Measurements from ENCODE around the gene LPCAT1.

- TF ChIP-seq POLR2AphosphoS5 (IDR thresholded peaks at IDR 0.05) = no peak
- TF ChIP-seq CTCF (IDR thresholded peaks at IDR 0.05) = no peak
- TF ChIP-seq POLR2A (IDR thresholded peaks at IDR 0.05) = no peak
Observed at GRCh38 chr5:1540166-1540565, 16.4 kb upstream of the LPCAT1 start.

All from stomach (tissue), 4 donors.